NK-92 (cell line): ENCODE measurements around the gene VDAC2.

ENCODE experiments used
- DNase-seq: peaks from one replicate; lab custom pipeline; 2025; ENCODE audit not compliant: unreplicated experiment; lab: John Stamatoyannopoulos, UW

VDAC2 gene

DNA sequence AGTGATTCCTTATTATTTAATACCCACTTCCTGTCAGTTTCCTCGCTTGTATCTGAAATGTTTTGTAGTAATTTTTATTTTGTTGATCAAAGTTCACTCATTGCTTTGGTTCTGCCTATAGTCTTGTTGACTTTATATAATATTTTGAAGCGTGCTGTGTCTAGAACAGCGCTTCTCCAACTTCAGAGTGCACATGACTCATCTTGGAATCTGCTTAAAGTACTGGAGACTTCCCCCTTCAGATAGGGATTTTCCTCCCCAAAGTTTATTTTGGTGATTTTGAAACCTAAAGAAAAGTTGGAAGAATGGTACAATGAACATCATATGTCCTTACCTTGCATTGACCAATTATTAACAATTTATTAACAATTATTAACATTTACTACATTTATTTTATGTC, 19.4 kb downstream of the VDAC2 start:
- DNase-seq: no peak

DNA sequence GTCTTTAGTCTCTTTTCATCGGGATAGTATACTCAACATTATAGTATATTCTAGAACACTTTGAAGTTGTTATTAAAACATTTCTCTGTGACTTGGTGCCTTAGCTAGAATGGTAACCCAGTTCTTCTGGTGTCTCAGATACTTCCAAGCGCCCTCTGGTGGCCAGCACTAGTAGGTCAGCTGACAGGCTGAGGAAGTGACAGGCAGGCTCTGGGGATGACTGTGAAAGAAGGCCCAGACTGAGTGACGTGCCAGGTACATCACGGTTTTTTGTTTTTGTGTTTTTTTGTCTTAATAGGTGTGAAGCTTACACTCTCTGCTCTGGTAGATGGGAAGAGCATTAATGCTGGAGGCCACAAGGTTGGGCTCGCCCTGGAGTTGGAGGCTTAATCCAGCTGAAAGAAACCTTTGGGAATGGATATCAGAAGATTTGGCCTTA, 20.0 kb downstream of the VDAC2 start:
- peak; percentile 51 for DNase-seq

DNA sequence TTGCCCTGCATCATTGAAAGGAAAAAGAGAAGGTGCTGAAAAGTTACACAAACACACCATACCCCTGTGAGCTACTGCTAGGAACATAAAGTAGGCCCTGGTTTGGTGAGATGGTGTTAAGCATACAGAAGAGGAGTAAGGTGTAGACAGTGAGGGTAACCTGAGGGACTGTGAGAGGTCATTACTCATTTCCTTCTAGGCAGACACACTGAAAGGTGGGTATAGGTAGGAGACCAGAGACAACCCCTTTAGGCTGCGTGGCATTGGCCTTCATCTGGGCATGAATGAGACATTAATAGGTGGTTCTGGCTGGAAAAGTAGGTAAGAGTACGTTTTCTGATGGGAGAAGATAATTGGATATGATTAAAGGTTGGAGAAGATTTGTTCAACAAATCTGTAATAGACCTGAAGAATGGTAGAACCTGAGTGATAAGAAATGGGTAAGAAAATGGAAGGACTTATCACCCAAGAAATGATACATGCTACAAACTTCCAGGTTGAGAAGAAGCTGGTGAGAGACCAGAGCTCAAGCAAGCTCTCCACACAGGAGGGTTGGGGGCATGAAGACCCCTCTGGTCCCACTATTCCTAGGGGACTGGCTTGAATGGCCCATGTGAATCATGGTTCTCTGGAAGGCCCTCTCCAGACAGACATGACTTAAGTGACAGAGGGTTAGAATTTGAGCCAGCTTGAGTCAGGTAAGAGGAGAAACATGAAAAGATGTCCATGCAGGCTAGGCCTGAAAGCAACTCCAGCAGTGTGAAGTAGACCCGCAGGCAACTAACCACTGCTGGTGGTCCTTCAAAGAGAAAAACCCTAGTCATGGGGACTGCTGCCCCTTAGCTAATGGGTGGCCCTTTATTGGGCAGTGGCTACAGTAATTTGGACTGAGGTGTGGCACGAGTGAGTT, 21.3 kb downstream of the VDAC2 start:
- DNase-seq: no peak

DNA sequence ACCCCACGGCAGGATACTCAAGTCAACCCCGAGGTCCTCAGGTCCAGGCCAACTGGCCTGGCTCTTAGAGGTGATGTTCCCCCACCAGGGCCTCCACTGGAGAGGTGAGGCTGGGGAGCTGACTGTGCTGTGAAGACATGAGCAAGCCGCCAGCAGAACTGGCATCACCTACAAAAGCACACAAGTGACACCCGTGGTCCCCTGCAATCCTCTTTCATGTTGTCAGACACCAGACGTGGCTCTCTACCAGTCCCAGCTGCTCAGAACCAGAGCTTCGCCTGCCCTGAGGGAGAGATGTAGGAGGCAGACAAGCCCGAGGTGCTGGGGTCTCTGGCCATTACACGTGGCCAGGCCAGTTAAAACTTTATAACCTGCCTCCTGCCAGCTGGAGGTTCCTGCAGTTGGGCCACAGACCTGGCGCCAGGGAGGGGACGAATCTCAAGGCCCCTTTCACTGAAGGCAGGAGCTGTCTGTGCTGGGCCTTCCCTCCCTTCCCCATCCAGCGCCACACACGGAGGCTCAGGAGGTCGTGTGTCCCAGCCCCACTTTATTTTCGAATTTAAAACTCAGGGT, 22.9 kb downstream of the VDAC2 start:
- no peak for DNase-seq

DNA sequence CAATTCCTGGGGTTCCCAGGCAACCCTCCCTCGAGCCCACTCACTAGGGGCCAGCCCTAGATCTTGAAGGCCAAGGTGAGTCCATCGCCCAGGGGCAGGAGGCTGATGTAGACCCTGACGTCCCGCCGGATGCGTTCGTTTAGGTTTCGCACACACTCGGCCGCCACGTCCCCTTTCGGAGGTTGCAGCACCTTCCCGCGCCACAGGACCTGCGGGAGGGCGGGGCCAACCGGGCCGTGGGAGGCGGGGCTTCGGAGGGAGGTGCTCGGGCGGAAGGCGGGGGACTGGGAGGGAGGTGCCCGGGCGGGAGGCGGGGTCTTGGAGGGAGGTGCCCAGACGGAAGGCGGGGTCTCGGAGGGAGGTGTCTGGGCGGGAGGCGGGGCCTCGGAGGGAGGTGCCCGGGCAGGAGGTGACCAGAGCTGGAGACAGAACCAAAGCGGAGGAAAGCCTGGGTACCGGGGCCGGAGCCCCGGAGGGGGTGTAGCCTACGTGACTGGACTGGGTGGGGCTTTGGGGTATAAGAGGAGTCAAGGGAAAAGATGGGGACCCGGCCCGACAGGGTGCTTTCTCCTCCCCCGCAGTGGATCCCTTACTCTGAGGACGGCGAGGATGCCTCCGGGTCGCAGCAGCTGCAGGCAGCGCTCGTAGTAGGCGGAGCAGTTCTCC, 23.6 kb downstream of the VDAC2 start:
- peak; percentile 78 for DNase-seq

DNA sequence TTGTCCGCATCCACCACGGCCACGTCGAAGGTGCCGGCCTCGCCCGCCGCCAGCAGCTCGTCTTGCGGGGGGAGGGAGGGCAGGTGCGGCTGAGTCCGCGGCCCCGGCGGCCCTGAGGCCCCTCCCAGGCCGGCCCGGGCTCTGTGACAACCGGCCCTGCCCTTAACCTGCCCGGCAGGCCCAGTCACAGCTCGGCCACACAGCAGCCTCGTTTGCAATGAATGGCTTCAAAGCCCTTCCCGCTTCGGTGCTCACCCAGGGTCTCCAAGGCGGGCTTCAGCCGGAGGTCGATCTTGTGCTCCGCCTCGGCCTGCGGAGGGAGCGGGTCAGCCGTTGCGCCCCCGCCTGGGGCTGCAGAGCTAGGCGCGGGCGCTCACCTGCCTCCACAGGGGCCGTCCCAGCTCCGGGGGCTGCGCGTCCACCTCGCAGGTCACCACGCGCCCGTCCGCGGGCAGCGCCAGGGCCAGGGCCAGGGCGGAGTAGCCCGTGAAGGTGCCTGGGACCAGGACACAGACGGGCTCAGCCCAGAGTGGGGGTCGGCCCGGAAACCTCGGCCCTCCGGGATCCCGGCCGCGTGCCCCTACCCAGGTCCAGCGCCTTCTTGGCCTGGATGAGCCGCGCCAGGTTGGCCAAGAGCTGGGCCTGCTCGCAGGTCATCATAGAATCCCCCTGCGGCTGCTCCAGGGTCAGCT, 24.2 kb downstream of the VDAC2 start:
- no peak for DNase-seq

DNA sequence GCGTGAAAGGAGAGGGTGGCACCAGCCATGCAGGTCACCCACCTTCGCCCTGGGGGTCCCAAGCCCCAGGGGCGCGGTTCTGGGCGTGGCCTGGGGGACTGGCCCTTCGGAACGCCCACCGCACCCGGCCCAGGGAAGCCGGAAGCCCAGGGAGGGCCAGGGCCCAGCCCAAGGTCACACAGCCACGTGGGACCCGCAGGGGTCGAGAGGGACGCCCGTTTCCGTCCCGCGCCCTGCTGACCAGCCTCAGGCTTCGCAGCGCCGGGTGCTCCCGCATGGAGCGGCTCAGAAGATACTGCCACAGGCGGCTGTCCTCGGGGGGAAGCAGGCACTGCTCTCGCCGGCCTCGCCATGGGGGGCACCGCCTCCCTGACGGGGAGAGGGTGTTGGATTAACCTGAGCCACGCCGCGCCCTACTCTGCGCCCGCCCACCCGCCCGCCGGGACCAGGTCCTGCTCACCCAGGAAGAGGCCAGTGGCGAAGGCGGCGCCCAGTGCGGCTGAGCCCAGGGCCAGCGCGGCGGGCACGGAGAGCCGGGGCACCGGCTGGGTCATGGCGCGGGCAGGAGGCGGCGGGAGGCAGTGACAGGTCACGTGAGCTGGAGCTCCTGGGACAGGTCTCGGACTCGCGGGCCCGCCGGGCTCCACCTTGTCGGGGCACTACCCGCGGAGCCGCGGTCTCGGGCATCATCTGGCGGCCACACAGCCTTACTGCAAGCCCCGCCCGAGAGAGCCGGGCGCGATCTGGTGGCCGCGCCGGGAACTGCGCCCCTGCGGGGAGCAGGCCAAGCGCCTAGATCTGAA, 25.0 kb downstream of the VDAC2 start, which contains the start of gene COMTD1:
TSS of gene COMTD1 (minus strand) at position 583 of the 803 bp plus-strand sequence. CDS start at position 554, 29 bp downstream.
- peak; percentile 22 for DNase-seq

DNA sequence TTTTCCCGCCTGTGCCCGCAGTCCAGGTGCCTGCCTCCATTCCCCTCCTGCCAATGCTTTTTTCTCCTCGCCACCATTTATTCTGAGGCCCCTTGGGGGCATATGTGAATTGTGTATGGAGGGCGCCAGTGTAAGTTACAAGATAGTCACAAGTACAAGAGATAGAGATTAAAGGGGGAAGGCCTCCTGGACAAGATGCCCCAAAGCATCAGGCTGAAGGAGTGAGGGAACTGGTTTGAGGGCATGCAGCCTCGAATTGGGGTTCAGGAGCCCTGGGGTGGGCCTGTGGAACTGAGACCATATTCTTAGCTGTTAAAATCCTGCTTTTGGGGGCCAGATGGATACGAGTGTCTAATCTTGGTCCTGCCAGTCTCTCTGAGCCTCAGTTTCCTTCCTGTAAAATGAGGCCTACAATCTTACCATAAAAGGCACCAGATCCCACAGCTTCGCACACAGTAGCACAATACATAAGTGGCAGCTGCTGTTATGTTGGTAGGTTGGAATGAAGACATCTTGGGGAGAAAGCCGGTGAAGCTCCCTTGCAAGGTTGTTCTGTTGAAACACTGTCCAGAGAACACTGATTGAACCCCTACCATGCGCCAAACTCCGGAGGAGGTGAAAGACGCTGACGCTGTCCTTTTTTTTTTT, 25.7 kb downstream of the VDAC2 start:
- DNase-seq: no peak

DNA sequence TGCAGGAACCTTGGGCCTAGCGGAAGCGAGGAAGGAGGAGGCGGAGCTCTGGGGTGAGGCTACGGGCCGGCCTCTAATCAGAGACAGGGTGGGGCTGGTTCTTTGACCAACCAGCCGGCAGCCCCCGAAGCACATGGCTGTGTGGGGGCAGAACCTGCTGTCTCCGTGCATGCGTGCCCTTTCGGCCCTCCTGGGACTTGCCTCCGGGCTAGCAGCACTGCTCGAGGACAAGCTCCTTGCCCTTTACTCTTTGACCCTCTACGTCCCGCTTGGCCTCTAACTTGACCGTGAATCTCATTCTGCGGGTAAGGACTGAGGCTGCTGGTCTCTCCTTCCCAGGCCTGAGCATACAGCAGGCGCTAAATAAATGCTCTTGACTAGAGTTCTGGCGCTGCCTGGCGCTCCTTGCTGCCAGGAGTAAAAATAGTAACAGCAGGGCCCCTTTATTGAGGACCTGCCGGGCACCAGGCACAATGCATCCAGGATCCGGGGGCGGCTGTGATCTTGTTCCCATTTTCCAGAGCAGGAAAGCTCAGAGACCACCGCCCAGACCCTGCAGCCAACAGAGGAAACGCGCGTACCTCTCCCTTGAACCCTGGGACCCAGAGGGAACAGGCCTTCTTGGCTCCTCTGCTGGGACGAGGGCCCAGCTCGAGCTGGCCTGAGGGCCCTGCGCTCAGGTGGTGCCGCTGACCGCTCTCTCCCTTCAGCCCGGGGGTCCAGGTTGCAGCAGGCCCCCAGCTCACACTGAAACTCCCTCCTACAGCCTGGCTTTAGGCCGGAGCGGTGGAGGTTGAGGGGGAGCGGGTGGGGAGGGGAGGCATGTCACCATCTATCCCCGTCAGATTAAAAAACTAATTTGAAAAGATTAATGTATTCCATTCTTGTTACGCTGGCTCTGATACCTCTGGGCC, 27.8 kb downstream of the VDAC2 start:
- no peak for DNase-seq

DNA sequence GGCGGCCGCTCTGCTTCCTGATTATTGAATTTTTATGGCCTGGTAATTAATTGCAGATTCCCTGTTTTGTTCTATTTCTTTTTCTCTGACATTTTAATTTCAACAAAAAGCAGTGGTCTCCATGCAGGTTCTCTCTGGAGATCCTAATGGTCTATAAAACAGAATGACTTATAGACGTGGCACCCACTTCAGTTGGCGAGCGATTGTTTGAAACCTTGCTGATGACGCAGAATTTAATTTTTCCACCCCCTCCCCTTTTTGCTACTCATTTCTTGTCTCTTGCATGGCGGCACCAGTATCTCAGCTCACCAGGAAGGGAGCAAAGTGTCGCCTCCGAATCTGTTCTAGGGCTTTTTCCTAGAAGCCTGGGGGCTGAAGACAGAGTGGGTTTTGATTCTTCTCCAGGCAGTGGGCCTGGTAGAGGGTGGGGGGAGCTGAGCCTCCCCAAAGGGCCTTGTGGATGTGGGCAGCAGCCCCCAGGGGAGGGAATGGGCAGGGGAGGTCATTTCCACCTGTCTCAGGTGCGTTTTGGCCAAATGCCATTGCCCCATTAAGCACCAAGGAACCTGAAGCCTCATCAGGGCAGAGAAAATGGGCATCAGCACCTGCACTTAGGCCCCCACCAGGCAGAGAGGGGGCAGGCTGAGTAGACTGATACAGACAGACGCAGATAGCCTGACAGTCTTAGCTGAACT, 28.6 kb downstream of the VDAC2 start:
- no peak for DNase-seq

DNA sequence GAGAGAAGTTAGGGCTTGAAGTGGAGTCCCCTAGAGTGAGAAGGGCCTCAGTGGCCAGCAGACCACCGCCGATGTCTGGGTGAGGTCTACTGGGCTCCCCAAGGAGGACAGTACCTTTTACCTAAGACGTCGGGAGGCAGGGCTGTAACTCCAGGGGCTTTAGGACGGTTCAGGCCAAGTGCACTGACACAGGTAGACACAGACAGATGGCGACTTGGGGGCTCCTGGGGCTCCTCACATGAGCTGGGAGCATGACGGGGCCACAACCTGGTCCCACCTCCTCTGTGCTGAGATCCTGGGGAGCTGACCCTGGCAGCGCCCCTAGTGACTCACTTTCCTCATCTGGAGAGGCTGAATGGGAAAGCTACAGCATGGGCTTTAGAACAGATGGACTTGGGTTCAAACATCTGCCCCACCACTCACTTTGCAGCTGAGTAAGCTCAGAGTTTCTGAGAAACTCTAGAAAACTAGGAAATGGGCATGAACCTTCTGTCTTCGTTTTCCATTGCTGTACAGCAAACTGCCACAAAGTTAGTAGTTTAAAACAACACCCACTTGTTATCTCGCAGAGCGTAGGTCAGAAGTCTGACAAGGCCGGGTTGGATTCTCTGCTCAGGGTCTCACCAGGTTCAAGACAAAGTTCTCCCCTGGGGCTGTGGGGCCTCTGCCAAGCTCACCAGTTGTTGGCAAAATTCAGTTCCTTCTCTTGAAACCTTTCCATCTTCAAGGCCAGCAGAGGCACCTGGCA, 29.9 kb downstream of the VDAC2 start:
- DNase-seq: no peak

DNA sequence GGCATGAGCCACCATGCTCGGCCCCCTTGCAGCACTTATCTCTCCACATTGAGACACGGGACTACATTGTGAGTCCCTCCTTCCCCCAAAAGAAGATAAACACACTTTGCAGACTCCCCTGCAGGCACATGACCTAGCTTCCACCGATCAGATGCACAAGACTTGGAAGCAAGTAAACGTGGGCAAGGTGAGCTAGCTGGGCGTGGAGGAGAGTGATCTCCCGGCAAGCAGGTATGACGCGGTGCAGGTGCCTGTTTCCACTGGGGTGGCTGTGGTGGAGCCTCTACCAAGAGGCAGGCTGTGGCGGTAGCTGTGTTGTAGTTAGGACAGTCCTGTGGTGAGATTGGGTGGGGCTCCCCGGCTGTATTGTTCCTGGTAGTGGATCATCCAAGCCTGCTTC, 32.8 kb downstream of the VDAC2 start:
- no peak for DNase-seq

DNA sequence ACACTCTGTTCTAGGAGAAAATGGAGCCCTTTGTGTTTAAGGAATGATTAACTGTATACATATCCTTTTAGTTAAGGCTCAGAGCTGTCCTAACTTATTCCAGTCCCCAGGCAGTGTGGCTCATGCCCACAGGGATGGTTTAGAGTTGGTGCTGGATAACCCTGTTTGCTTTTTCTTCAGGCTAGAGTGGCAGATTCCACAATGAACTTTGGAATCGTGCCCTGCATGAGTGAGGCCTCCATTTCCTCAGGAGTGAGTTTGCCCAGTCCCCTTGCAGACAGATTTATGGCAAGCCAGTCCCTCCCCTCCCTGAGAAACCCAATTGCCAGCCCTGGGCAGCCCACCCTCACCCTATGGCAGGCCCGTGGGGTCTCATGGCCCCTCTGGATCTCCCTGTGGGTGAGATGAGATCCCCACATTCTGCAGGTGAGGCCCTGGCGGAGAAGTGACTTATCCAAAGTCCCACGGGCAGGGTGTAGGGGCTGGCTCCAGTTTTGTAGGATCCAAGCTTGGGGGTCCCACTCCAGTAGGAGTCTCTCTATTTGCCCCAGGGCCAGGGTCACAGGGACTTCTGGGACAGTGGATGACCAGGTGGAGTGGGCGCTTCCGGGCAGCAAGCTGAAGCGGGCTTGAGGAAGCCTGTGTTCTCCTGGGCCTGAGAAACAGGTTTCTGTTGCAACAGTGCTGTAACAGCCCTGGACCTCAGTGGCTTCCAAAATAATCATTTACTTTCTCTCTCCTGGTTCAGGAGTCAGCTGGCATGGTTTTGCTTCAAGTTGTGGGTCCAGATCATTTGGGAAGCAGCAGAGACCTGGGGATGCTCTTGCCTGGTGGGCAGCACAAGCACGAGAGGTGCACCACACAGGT, 34.1 kb downstream of the VDAC2 start:
- DNase-seq: no peak

DNA sequence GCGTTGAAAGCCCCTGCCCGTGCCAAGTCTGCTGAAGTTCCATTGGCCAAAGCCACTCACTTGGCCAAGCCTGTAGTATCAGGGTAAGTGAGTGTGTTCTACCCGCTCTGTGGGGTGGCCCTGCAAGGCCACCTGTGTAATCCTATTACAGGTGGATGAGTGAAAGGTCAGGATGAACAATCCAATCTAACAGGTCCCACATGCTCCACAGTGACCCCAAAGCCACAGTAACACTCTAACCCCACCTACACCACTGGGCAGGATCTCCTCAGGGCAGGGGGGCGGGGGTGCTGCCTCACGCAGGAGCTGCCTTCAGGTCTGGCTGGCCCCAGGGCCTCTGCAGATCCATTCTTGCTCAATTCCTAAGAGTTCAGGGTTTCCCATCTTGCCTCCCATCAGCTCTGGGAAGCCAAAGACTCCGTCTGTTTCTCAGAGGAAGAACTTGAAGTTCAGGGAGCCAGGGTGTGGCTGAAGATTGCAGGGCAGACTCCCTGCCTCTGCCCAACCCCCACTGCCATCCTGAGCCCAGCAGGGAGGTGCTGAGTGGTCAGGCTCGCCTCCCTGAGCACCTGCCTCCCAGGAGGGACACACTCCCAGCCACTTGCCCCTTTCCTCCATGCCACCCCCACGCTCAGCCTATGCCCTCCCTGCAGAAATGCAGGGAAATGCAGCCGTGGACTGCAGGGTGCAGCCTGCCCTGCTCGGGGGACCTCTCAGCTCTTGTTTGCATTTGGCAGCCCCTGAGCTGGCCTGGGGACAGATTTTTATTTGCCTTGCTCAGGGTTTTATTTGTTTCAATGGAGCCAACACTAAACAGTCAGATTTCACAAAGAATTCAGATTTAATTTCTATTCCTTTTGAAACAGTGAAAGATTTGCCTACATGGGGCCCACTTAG, 35.0 kb downstream of the VDAC2 start:
- no peak for DNase-seq

DNA sequence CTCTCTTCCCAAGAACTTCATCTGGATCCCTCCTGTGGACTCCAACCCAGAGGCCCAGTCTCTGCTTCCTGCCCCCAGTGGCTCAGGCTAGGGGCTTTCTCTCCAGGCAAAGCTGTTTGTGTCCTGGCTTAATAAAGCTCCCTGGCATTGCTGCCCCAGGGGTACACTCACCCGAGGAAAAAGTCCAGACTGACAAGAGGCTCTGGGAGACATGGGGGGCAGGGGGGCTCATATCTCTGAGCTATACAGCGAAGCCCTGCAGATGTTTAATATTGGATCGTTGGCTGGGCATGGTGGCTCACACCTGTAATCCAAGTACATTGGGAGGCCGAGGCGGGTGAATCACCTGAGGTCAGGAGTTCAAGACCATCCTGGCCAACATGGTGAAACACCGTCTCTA, 35.9 kb downstream of the VDAC2 start:
- DNase-seq: no peak

DNA sequence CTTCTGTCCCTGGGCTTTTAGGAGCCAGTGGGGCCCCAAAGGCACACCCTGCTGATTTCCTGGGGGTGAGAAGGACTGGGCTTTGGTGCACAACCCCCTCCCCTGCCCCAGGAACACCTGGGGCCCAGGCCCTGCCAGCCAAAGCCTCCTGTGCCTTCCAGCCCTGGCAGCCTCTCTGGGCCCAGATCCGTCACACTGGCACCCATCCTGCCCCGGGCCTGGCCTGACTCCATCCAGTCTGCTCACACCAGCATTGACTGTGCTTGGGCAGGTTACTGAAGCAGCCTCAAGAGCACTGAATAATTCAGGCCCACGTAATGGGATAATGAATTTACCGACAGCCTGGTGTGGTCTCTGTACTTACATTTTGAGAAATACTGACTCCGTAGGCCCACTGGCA, 37.2 kb downstream of the VDAC2 start:
- DNase-seq: no peak
